ENCODE measurements around the gene TRIM39. TPM values are rescaled to one million over a fixed set of nuclear protein-coding genes. Genes with fewer than 3 reads are reported as not detected.

The TRIM39 gene
- total and polyA plus RNA-seq, 10 donors: 6.9 to 24.5 (median 17.0) TPM

GRCh38 chr6:30352550-30352949, 25.8 kb downstream of the TRIM39 start:
- no peak for DNase-seq
- Histone ChIP-seq H3K4me1 (peaks cover 0 to 26% (median 8%) of the 10 kb centered on the region in 6 donors), H3K4me3 (no peak overlapping the region), H3K27ac (no peak overlapping the region), H3K9me3 (no peaks in the 10 kb centered on the region), H3K27me3 (replicated peaks in 1 of 7) (peaks cover 0 to 47% (median 11%) of the 10 kb centered on the region in 7 donors), H3K36me3 (peaks cover 0 to 10% (median 3%) of the 10 kb centered on the region in 6 donors)
- no peak for TF ChIP-seq POLR2A (IDR thresholded peaks at IDR 0.05)
- TF ChIP-seq, protein P1, sequence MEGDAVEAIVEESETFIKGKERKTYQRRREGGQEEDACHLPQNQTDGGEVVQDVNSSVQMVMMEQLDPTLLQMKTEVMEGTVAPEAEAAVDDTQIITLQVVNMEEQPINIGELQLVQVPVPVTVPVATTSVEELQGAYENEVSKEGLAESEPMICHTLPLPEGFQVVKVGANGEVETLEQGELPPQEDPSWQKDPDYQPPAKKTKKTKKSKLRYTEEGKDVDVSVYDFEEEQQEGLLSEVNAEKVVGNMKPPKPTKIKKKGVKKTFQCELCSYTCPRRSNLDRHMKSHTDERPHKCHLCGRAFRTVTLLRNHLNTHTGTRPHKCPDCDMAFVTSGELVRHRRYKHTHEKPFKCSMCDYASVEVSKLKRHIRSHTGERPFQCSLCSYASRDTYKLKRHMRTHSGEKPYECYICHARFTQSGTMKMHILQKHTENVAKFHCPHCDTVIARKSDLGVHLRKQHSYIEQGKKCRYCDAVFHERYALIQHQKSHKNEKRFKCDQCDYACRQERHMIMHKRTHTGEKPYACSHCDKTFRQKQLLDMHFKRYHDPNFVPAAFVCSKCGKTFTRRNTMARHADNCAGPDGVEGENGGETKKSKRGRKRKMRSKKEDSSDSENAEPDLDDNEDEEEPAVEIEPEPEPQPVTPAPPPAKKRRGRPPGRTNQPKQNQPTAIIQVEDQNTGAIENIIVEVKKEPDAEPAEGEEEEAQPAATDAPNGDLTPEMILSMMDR (IDR thresholded peaks at IDR 0.05 in 8 of 11, conservative IDR thresholded peaks at IDR 0.05 in 3 of 11): no peak
- no peak for TF ChIP-seq POLR2AphosphoS5 (IDR thresholded peaks at IDR 0.05)
- intact Hi-C loops (cut with DNase I; ENCODE audit: low total_unique reads): no loop called here
- WGBS, 5 donors: 79 to 96% (median 89%) methylated on average over 2 of the region's 2 CpGs

GRCh38 chr6:30355281-30355680, 28.6 kb downstream of the TRIM39 start:
- intact Hi-C loops (cut with DNase I; ENCODE audit: low total_unique reads): no loop called here
- TF ChIP-seq POLR2A (IDR thresholded peaks at IDR 0.05) (no peak), POLR2AphosphoS5 (IDR thresholded peaks at IDR 0.05) (no peak)
- TF ChIP-seq, protein P1 (IDR thresholded peaks at IDR 0.05 in 8 of 11, conservative IDR thresholded peaks at IDR 0.05 in 3 of 11): no peak
- Histone ChIP-seq H3K27me3 (replicated peaks in 1 of 7) (peaks cover 0 to 75% (median 30%) of the 10 kb centered on the region in 7 donors), H3K36me3 (no peaks in the 10 kb centered on the region), H3K27ac (no peak overlapping the region), H3K4me3 (no peak overlapping the region), H3K4me1 (peaks cover 3 to 17% (median 10%) of the 10 kb centered on the region in 6 donors), H3K9me3 (no peaks in the 10 kb centered on the region)
- WGBS, 5 donors: 56 to 76% (median 68%) methylated on average over 4 of the region's 4 CpGs
- DNase-seq: no peak

DNA sequence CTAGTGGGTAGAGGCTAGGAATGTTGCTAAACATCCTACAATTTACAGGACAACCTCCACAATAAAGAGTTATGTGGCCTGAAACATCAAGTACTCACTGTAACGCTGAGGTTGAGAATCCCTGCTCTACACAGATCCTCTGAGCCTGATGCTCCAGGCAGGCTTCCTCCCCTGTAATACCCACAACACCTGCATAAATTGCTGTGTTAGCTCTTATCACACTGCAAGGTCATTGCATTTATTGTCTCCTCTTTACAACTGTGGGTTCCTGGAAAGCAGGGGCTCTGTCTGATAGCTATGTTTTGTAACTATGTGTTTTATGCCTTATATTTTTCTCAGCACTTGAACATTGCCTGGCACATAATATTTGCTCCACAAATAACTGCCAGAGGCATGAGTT, 29.8 kb downstream of the TRIM39 start:
- TF ChIP-seq POLR2AphosphoS5 (IDR thresholded peaks at IDR 0.05): no peak
- TF ChIP-seq POLR2A (IDR thresholded peaks at IDR 0.05): no peak
- TF ChIP-seq, protein P1 (IDR thresholded peaks at IDR 0.05 in 8 of 11, conservative IDR thresholded peaks at IDR 0.05 in 3 of 11): no peak
- Histone ChIP-seq H3K9me3 (no peaks in the 10 kb centered on the region), H3K27ac (no peak overlapping the region), H3K4me3 (no peak overlapping the region), H3K27me3 (replicated peaks in 1 of 7) (peaks cover 0 to 82% (median 30%) of the 10 kb centered on the region in 7 donors), H3K4me1 (peaks cover 3 to 14% (median 10%) of the 10 kb centered on the region in 6 donors), H3K36me3 (no peaks in the 10 kb centered on the region)
- no peak for DNase-seq
- intact Hi-C loops (cut with DNase I; ENCODE audit: low total_unique reads): no loop called here
- 60 to 95% (median 83%) methylated on average over 1 of the region's 1 CpG for WGBS, 5 donors

- peaks cover 0 to 89% (median 33%) of the 10 kb centered on the region in 7 donors for H3K27me3 ChIP-seq (replicated peaks in 1 of 7)
- WGBS, 5 donors: 3 to 8% (median 4%) methylated on average over 40 of the region's 40 CpGs
- H3K4me3 ChIP-seq: peak overlapping the region in 7 of 8 donors; percentile 12 to 70 (median 27)
- H3K4me1 ChIP-seq: peaks cover 3 to 14% (median 10%) of the 10 kb centered on the region in 6 donors
- intact Hi-C loops (cut with DNase I; ENCODE audit: low total_unique reads): no loop called here
- H3K36me3 ChIP-seq: no peaks in the 10 kb centered on the region
- no peak overlapping the region for H3K27ac ChIP-seq
- TF ChIP-seq, protein P1 (IDR thresholded peaks at IDR 0.05 in 8 of 11, conservative IDR thresholded peaks at IDR 0.05 in 3 of 11): peak; percentile 24 to 82 (median 63)
- TF ChIP-seq POLR2AphosphoS5 (IDR thresholded peaks at IDR 0.05): no peak
- no peak for DNase-seq
- peaks cover 0 to 4% (median 0%) of the 10 kb centered on the region in 8 donors for H3K9me3 ChIP-seq
Observed at GRCh38 chr6:30357678-30358540, 31.2 kb downstream of the TRIM39 start.

All from spleen (tissue), 11 donors.